Breast epithelium (tissue), 3 donors: ENCODE data around the gene ATP5F1E.

Experiments used
- POLR2AphosphoS5 ChIP-seq, 3 donors: sonication (generic); formaldehyde crosslinking; IDR thresholded peaks; one replicate each; pipeline ENCODE4 v1.6.1; 2017; ENCODE audit warnings: antibody characterized with exemption in 3 of 3
- TF ChIP-seq, protein P1 (sequence below), 3 donors: fragments of 450-650 bp; IDR thresholded peaks; one replicate each; pipeline ENCODE4 v1.5.1; 2016 to 2017; ENCODE audit warnings: antibody characterized with exemption in 3 of 3, mild to moderate bottlenecking in 3 of 3, moderate library complexity in 3 of 3

DNA sequence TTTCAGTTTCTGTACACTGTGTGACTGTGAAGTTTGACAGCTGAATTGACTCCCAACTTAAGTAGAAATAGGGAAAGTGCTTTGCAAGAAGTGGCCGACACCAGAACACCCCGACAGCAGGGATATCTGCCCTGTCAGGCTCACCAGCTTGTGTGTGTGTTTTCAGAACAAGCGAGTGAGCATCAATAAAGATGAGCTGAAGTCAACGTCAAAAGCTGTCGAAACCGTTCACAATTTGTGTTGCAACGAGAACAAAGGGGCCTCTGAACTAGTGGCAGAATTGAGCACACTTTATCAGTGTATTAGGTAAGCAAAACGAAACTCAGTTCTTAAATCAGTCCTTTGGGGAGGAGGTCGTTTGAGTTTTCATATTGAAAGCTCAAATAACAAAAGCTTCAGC is 40.4 kb downstream of the ATP5F1E start:
- TF ChIP-seq, protein P1, sequence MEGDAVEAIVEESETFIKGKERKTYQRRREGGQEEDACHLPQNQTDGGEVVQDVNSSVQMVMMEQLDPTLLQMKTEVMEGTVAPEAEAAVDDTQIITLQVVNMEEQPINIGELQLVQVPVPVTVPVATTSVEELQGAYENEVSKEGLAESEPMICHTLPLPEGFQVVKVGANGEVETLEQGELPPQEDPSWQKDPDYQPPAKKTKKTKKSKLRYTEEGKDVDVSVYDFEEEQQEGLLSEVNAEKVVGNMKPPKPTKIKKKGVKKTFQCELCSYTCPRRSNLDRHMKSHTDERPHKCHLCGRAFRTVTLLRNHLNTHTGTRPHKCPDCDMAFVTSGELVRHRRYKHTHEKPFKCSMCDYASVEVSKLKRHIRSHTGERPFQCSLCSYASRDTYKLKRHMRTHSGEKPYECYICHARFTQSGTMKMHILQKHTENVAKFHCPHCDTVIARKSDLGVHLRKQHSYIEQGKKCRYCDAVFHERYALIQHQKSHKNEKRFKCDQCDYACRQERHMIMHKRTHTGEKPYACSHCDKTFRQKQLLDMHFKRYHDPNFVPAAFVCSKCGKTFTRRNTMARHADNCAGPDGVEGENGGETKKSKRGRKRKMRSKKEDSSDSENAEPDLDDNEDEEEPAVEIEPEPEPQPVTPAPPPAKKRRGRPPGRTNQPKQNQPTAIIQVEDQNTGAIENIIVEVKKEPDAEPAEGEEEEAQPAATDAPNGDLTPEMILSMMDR (IDR thresholded peaks at IDR 0.05): no peak
- TF ChIP-seq POLR2AphosphoS5 (IDR thresholded peaks at IDR 0.05): no peak
